Endothelial cell of umbilical vein (primary cell): ENCODE results near the gene MIX23. TPM values are rescaled to one million over a fixed set of nuclear protein-coding genes. Genes with fewer than 3 reads are reported as not detected.

ENCODE experiments used
- BruUV-seq: library from RNA; stranded (reverse); fragments of 400-500 nt; replicated peaks from 2 replicates; lab custom pipeline; 2021; lab: Mats Ljungman, UMichigan
- CTCF ChIA-PET: fragments of 300-600, 350-600 bp; sonication (Branson Sonifier 250); formaldehyde crosslinking; loops from one replicate; lab custom pipeline; 2021; ENCODE audit warnings: antibody characterized with exemption, inconsistent platforms; lab: Charles Lee
- POLR2A ChIA-PET: fragments of 300-600, 350-600 bp; sonication (Branson Sonifier 250); formaldehyde crosslinking; loops from one replicate; lab custom pipeline; 2021; ENCODE audit warnings: antibody characterized with exemption, inconsistent platforms; lab: Charles Lee
- DNase-seq: peaks from one replicate; pipeline ENCODE4 v3.0.0-alpha.2; 2011; ENCODE audit warnings: low read depth, low spot score
- FAIRE-seq: peaks from 2 replicates; lab custom pipeline; 2011; peaks lifted over from hg19 to GRCh38; lab: Jason Lieb, UNC
- H2AFZ ChIP-seq: 2 replicates; pipeline ENCODE4 v1.6.0; 2012; ENCODE audit warnings: low read depth, low read length, control low read depth, inconsistent platforms
- H3K27ac ChIP-seq: 2 replicates; pipeline ENCODE4 v1.5.1; 2011; ENCODE audit warnings: low read depth, mild to moderate bottlenecking, control low read depth, low read length, moderate library complexity; ENCODE audit not compliant: insufficient read depth
- H3K27me3 ChIP-seq, 2 experiments: 2 replicates each; pipeline versions ENCODE4 v1.6.0 to v1.6.1; 2011; ENCODE audit warnings: low read length in 2 of 2, mixed read lengths in 1 of 2; ENCODE audit not compliant: control insufficient read depth in 2 of 2, insufficient read depth in 2 of 2
- H3K36me3 ChIP-seq, 2 experiments: 2 replicates in 1 of 2; 3 replicates in 1 of 2; pipeline ENCODE4 v1.5.1; 2011; ENCODE audit warnings: low read length in 2 of 2, mild to moderate bottlenecking in 1 of 2, moderate library complexity in 1 of 2; ENCODE audit not compliant: control insufficient read depth in 2 of 2, insufficient read depth in 2 of 2; ENCODE audit errors: extremely low read depth in 1 of 2
- H3K4me1 ChIP-seq: 3 replicates; pipeline ENCODE4 v1.5.1; 2011; ENCODE audit warnings: mild to moderate bottlenecking, low read length; ENCODE audit not compliant: control insufficient read depth, insufficient read depth; ENCODE audit errors: extremely low read depth
- H3K4me2 ChIP-seq: 2 replicates; pipeline ENCODE4 v1.6.1; 2011; ENCODE audit warnings: low read length, control low read depth, mixed read lengths; ENCODE audit not compliant: insufficient read depth
- H3K4me3 ChIP-seq, 3 experiments: fragments of 200-600 bp in 1 of 3; sonication (generic), shearing (Covaris generic) in 1 of 3; replicated peaks in 1 of 3; 2 replicates each; pipeline ENCODE4 v1.5.1; 2011 to 2016; ENCODE audit warnings: control low read depth in 3 of 3, low read length in 3 of 3, mild to moderate bottlenecking in 2 of 3, inconsistent platforms in 1 of 3, low read depth in 1 of 3, moderate library complexity in 1 of 3; ENCODE audit not compliant: insufficient read depth in 1 of 3
- H3K79me2 ChIP-seq: 2 replicates; pipeline ENCODE4 v1.6.0; 2012; ENCODE audit warnings: low read length, inconsistent platforms; ENCODE audit not compliant: control insufficient read depth, insufficient read depth
- H3K9ac ChIP-seq: replicated peaks from 2 replicates; pipeline ENCODE3; 2011; ENCODE audit warnings: low read length, control low read depth; ENCODE audit not compliant: insufficient read depth; ENCODE audit errors: extremely low read depth
- H3K9me1 ChIP-seq: replicated peaks from 3 replicates; pipeline ENCODE4 v1.6.0; 2011; ENCODE audit warnings: mild to moderate bottlenecking, low read length; ENCODE audit not compliant: control insufficient read depth, insufficient read depth; ENCODE audit errors: extremely low read depth
- H3K9me3 ChIP-seq: replicated peaks from 2 replicates; pipeline ENCODE4 v1.5.1; 2012; ENCODE audit warnings: low read length, inconsistent platforms; ENCODE audit not compliant: control insufficient read depth, insufficient read depth
- H4K20me1 ChIP-seq: replicated peaks from 2 replicates; pipeline ENCODE3; 2011; ENCODE audit warnings: mild to moderate bottlenecking, low read length; ENCODE audit not compliant: control insufficient read depth, insufficient read depth; ENCODE audit errors: extremely low read depth
- CTCF ChIP-seq, 2 donors: IDR thresholded peaks; 1 replicate in 1 of 2; 2 replicates in 1 of 2; pipeline ENCODE4 v1.5.1; 2011; ENCODE audit warnings: low read length in 2 of 2, mild to moderate bottlenecking in 2 of 2, moderate library complexity in 2 of 2, control low read depth in 1 of 2, inconsistent platforms in 1 of 2, low read depth in 1 of 2; ENCODE audit not compliant: insufficient read depth in 1 of 2; ENCODE audit errors: extremely low read depth in 1 of 2
- EZH2 ChIP-seq: IDR thresholded peaks from 2 replicates; pipeline ENCODE4 v1.6.1; 2012; ENCODE audit warnings: borderline replicate concordance, low read depth, mild to moderate bottlenecking, moderate library complexity, low read length, inconsistent platforms; ENCODE audit not compliant: severe bottlenecking
- FOS ChIP-seq: IDR thresholded peaks from 2 replicates; pipeline ENCODE4 v1.6.1; 2011; ENCODE audit warnings: mild to moderate bottlenecking, low read length, moderate library complexity, borderline replicate concordance; ENCODE audit not compliant: insufficient read depth
- GATA2 ChIP-seq: IDR thresholded peaks from 2 replicates; pipeline ENCODE4 v1.7.0; 2011; ENCODE audit warnings: low read depth, mild to moderate bottlenecking, moderate library complexity, mixed read lengths, low read length; ENCODE audit not compliant: insufficient read length, insufficient read depth
- JUN ChIP-seq: IDR thresholded peaks from 2 replicates; pipeline ENCODE4 v1.6.1; 2011; ENCODE audit warnings: borderline replicate concordance, low read depth; ENCODE audit not compliant: insufficient read length, insufficient read depth
- MAX ChIP-seq: IDR thresholded peaks from 2 replicates; pipeline ENCODE4 v1.6.1; 2011; ENCODE audit not compliant: insufficient read depth, insufficient read length
- MYC ChIP-seq: IDR thresholded peaks from one replicate; pipeline ENCODE4 v1.6.1; 2011; ENCODE audit warnings: mild to moderate bottlenecking, low read depth, low read length
- POLR2A ChIP-seq: IDR thresholded peaks from 2 replicates; pipeline ENCODE4 v1.6.1; 2012; ENCODE audit warnings: low read depth, mild to moderate bottlenecking, control low read depth, low read length
- POLR2AphosphoS5 ChIP-seq: IDR thresholded peaks from 2 replicates; pipeline ENCODE4 v1.6.1; 2012; ENCODE audit warnings: low read depth, mild to moderate bottlenecking, control low read depth, low read length, moderate library complexity; ENCODE audit not compliant: insufficient read depth
- dilution Hi-C: fragments of 300-500 bp; cut with MboI; formaldehyde crosslinking; loops from one replicate; pipeline ENCODE4 v1.15.0; 2019; ENCODE audit warnings: low sequenced_read_pairs; ENCODE audit not compliant: extremely low pct_ligation_motif_present
- intact Hi-C: fragments of 100-400 bp; cut with micrococcal nuclease; formaldehyde crosslinking; loops from one replicate; pipeline ENCODE4 v1.10.0; 2022
- polyA plus RNA-seq, 4 experiments: library from polyadenylated mRNA; depleted of rRNA in 3 of 4; stranded (reverse) in 3 of 4; unstranded in 1 of 4; fragments of >200 nt; gene quantifications; 2 replicates each; pipeline versions ENCODE4 v1.2.1 to v1.2.3, GENCODE V29; 2011 to 2012; ENCODE audit warnings: missing spikeins in 1 of 4
- total RNA-seq: library from RNA; stranded (reverse); gene quantifications from 2 replicates; pipeline ENCODE4 v1.2.3, GENCODE V29; 2021

The MIX23 gene
- total and polyA plus RNA-seq, 2 donors (not counting 3 experiments of a cell fraction or from before 2014, with no cell fraction given) = 4.5 to 53.5 TPM

- dilution Hi-C loops (no loop called here), intact Hi-C loops (no loop called here)
- no peak overlapping the region for H3K4me3 ChIP-seq
- TF ChIP-seq MYC (no peak), CTCF (IDR thresholded peaks at IDR 0.05; ENCODE audit: extremely low read depth in 1 of 2, insufficient read depth in 1 of 2, low read depth in 1 of 2, low read length in 2 of 2) (no peak), FOS (no peak)
- H3K4me2 ChIP-seq = no peak overlapping the region
- H4K20me1 ChIP-seq = no peaks in the 10 kb centered on the region
- no peaks in the 10 kb centered on the region for H3K27me3 ChIP-seq
- ChIA-PET CTCF (interaction anchor here (1.5 kb wide), 1 partner anchor 35 kb away, joined by 5 read pairs; no protein-coding TSS in a partner anchor), POLR2A (no interaction called here)
- FAIRE-seq = no peak
- H3K9me1 ChIP-seq = no peaks in the 10 kb centered on the region
- DNase-seq = no peak
- no TSS peak for BruUV-seq
- no peaks in the 10 kb centered on the region for H3K79me2 ChIP-seq
- H3K4me1 ChIP-seq = no peaks in the 10 kb centered on the region
- no peak overlapping the region for H3K27ac ChIP-seq
- H3K36me3 ChIP-seq = peaks cover 13 to 17% of the 10 kb centered on the region in 2 experiments
- no peak overlapping the region for H3K9ac ChIP-seq
- no peaks in the 10 kb centered on the region for H3K9me3 ChIP-seq
- no peak overlapping the region for H2AFZ ChIP-seq
Observed at GRCh38 chr3:122427857-122428471, 44.9 kb upstream of the MIX23 start.

GRCh38 chr3:122421836-122422235, 38.8 kb upstream of the MIX23 start:
- H3K4me1 ChIP-seq = peaks cover 2% of the 10 kb centered on the region
- H3K27ac ChIP-seq = no peak overlapping the region
- H3K79me2 ChIP-seq = no peaks in the 10 kb centered on the region
- POLR2A ChIA-PET = no interaction called here
- dilution Hi-C loops (no loop called here), intact Hi-C loops (no loop called here)
- H2AFZ ChIP-seq = no peak overlapping the region
- H3K27me3 ChIP-seq = no peaks in the 10 kb centered on the region
- H3K9me3 ChIP-seq = no peaks in the 10 kb centered on the region
- no peak for DNase-seq
- H4K20me1 ChIP-seq = no peaks in the 10 kb centered on the region
- no peak overlapping the region for H3K4me3 ChIP-seq
- no peak overlapping the region for H3K9ac ChIP-seq
- BruUV-seq = no TSS peak
- peaks cover 10 to 15% of the 10 kb centered on the region in 2 experiments for H3K36me3 ChIP-seq
- H3K4me2 ChIP-seq = no peak overlapping the region
- no peak for FAIRE-seq
- TF ChIP-seq MYC = no peak
- TF ChIP-seq POLR2A = no peak
- TF ChIP-seq GATA2 = no peak
- TF ChIP-seq MAX = no peak
- TF ChIP-seq EZH2 = no peak
- no peak for TF ChIP-seq JUN
- no peak for TF ChIP-seq CTCF (IDR thresholded peaks at IDR 0.05; ENCODE audit: extremely low read depth in 1 of 2, insufficient read depth in 1 of 2, low read depth in 1 of 2, low read length in 2 of 2)
- TF ChIP-seq FOS = no peak
- TF ChIP-seq POLR2AphosphoS5 = no peak
- no peaks in the 10 kb centered on the region for H3K9me1 ChIP-seq
- CTCF ChIA-PET = no interaction called here
